GDM1 (cell line): Measurements from ENCODE around the gene HNRNPH2.

ENCODE experiments used
- DNase-seq: peaks from one replicate; lab custom pipeline; 2025; lab: John Stamatoyannopoulos, UW

HNRNPH2 gene

GRCh38 chrX:101462892-101463291, 54.9 kb downstream of the HNRNPH2 start:
- DNase-seq = no peak
